ENCODE data around the gene RPTOR. TPM values are rescaled to one million over a fixed set of nuclear protein-coding genes. Genes with fewer than 3 reads are reported as not detected.

Gene RPTOR
- total RNA-seq, 3 donors from 2014 or later (not counting 1 experiment from before 2014, with no cell fraction given): 49.2 to 63.6 (median 55.4) TPM

DNA sequence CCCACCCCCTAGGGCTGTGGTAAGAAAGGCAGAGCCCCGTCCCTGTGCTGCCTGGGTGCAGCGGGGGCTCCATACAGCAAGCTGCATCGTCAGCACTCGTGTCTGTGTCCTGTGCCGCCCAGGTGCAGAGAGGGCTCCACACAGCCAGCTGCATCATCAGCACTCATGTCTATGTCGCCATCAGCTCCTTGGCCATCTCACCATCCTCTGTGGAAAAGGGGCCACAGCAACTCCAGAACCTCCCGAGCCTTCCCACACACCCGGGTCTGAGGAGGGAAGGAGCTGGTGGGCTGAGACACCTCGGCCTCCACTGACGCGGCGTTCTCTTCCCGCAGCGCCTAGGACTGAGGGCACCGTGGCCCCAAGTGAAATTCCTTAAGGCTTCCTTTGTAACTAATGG lies 374.1 kb downstream of the RPTOR start:
- H3K36me3 Mint-ChIP-seq: no peaks in the 10 kb centered on the region
- H3K4me1 Mint-ChIP-seq: no peaks in the 10 kb centered on the region
- no peak overlapping the region for H3K4me3 Mint-ChIP-seq
- H3K9me3 Mint-ChIP-seq: no peaks in the 10 kb centered on the region
- H3K4me3 ChIP-seq (ENCODE audit: low read length): no peak overlapping the region
- H3K27ac Mint-ChIP-seq: no peak overlapping the region
- H3K36me3 ChIP-seq (ENCODE audit: control insufficient read depth, insufficient read depth, low read length): peaks cover 14% of the 10 kb centered on the region
- H3K27ac ChIP-seq (ENCODE audit: low read length): no peak overlapping the region
- no peak for ATAC-seq
- TF ChIP-seq, protein P1, sequence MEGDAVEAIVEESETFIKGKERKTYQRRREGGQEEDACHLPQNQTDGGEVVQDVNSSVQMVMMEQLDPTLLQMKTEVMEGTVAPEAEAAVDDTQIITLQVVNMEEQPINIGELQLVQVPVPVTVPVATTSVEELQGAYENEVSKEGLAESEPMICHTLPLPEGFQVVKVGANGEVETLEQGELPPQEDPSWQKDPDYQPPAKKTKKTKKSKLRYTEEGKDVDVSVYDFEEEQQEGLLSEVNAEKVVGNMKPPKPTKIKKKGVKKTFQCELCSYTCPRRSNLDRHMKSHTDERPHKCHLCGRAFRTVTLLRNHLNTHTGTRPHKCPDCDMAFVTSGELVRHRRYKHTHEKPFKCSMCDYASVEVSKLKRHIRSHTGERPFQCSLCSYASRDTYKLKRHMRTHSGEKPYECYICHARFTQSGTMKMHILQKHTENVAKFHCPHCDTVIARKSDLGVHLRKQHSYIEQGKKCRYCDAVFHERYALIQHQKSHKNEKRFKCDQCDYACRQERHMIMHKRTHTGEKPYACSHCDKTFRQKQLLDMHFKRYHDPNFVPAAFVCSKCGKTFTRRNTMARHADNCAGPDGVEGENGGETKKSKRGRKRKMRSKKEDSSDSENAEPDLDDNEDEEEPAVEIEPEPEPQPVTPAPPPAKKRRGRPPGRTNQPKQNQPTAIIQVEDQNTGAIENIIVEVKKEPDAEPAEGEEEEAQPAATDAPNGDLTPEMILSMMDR (IDR thresholded peaks at IDR 0.05): no peak
- H3K4me1 ChIP-seq (ENCODE audit: control insufficient read depth, insufficient read depth, low read length): no peaks in the 10 kb centered on the region
- H3K9me3 ChIP-seq (ENCODE audit: control insufficient read depth, insufficient read depth, low read length): no peaks in the 10 kb centered on the region
- intact Hi-C loops (cut with micrococcal nuclease): no loop called here
- 98% methylated on average over 15 of the region's 15 CpGs for WGBS (ENCODE audit: insufficient coverage)
- no peak for DNase-seq
- H3K27me3 Mint-ChIP-seq (ENCODE audit: low read depth in 2 of 2): no peaks in the 10 kb centered on the region
- no peaks in the 10 kb centered on the region for H3K27me3 ChIP-seq (ENCODE audit: control insufficient read depth, insufficient read depth, low read length)

DNA sequence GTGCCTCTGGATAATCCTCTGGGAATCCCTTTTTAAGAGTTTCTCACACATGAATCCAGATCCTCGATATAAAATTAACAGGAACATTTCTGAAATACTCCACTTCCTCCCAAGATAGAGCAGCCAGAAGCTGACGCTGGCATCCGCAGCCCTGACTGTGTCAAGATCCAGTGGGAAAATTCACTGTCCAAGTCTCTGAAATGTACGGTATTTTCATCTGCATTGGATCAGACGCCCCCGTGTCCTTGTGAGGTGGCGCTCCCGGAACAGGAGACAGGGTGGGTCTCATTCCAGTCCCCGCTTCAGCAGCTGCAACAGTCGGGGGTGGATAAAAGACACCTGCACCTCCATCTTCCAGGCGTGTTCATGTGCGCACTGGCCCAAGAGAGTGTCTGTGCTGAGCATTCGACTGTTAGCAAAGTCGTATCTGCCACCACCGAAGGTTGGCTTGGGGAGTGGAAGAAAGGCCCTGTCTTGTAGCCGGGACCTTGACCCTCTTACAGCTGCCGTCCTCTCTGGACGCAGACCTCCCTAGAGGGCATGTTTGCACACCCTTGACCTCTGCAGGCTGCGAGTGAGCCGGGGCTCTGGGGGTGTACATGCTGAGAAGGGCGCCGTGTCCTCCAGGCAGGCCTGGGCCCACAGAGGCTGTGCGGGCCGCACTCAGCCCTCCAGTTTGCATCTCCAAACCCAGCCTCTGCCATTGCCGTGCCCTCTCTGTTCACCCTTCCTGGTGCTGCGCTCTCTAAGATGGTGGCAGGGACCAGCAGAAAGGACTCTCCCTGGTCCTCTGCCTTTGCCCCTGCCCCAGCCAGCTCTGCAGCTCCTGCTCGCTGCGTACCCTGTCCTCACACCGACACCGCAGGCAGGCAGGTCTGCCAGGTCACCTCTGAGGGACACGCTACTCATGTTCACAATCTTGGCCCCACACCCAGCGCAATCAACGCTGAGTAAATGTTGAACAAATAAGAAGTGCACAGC lies 375.0 kb downstream of the RPTOR start:
- TF ChIP-seq, protein P1 (IDR thresholded peaks at IDR 0.05): no peak
- Mint-ChIP-seq H3K27ac (no peak overlapping the region), H3K4me3 (no peak overlapping the region), H3K4me1 (no peaks in the 10 kb centered on the region), H3K9me3 (no peaks in the 10 kb centered on the region), H3K36me3 (no peaks in the 10 kb centered on the region), H3K27me3 (ENCODE audit: low read depth in 2 of 2) (no peaks in the 10 kb centered on the region)
- DNase-seq: no peak
- H3K27ac ChIP-seq (ENCODE audit: low read length): no peak overlapping the region
- H3K27me3 ChIP-seq (ENCODE audit: control insufficient read depth, insufficient read depth, low read length): no peaks in the 10 kb centered on the region
- 97% methylated on average over 32 of the region's 33 CpGs for WGBS (ENCODE audit: insufficient coverage)
- H3K9me3 ChIP-seq (ENCODE audit: control insufficient read depth, insufficient read depth, low read length): no peaks in the 10 kb centered on the region
- peaks cover 20% of the 10 kb centered on the region for H3K36me3 ChIP-seq (ENCODE audit: control insufficient read depth, insufficient read depth, low read length)
- H3K4me1 ChIP-seq (ENCODE audit: control insufficient read depth, insufficient read depth, low read length): no peaks in the 10 kb centered on the region
- no peak for ATAC-seq
- intact Hi-C loops (cut with micrococcal nuclease): no loop called here
- no peak overlapping the region for H3K4me3 ChIP-seq (ENCODE audit: low read length)

DNA sequence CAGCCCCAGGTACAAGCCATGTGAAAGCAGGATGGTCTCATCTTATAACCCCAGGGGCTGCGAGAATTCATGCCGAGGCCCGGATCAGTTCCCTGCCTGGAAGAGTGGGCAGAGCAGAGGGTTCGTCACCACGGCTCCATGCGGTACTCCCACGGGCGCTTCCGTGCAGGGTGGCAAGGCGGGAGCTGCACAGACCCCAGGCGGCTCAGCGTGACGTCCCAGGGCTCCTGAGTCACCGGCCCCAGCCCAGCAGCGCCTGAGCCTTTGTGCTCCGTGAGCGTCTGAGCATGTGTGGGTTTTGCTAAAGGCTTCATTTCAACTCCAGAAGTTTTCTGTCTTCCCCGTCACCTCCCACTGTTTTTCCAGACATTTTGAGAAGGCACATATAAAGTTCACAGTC lies 375.8 kb downstream of the RPTOR start:
- Mint-ChIP-seq H3K36me3 (no peaks in the 10 kb centered on the region), H3K27me3 (ENCODE audit: low read depth in 2 of 2) (no peaks in the 10 kb centered on the region), H3K4me1 (no peaks in the 10 kb centered on the region), H3K27ac (no peak overlapping the region), H3K4me3 (no peak overlapping the region), H3K9me3 (no peaks in the 10 kb centered on the region)
- Histone ChIP-seq H3K36me3 (ENCODE audit: control insufficient read depth, insufficient read depth, low read length) (peaks cover 28% of the 10 kb centered on the region), H3K27me3 (ENCODE audit: control insufficient read depth, insufficient read depth, low read length) (no peaks in the 10 kb centered on the region), H3K4me1 (ENCODE audit: control insufficient read depth, insufficient read depth, low read length) (no peaks in the 10 kb centered on the region), H3K4me3 (ENCODE audit: low read length) (no peak overlapping the region), H3K9me3 (ENCODE audit: control insufficient read depth, insufficient read depth, low read length) (no peaks in the 10 kb centered on the region), H3K27ac (ENCODE audit: low read length) (no peak overlapping the region)
- TF ChIP-seq, protein P1 (IDR thresholded peaks at IDR 0.05): no peak
- no peak for ATAC-seq
- DNase-seq: no peak
- WGBS (ENCODE audit: insufficient coverage): 97% methylated on average over 18 of the region's 18 CpGs
- intact Hi-C loops (cut with micrococcal nuclease): no loop called here
